CD4-positive, alpha-beta T cell treated with Interleukin-6 for 4 hours (primary cell): ENCODE results near the gene RCHY1.
"Not testable (repeated sequence)": the region's sequence is repeated elsewhere in the genome, so short reads cannot be mapped to it uniquely, and the experiment has no call there.

Experiments
- DNase-seq: peaks from one replicate; pipeline ENCODE4 v3.0.0-alpha.2; 2020; ENCODE audit warnings: mixed read lengths

RCHY1 gene

GRCh38 chr4:75514131-75514948 is at the start of gene RCHY1, which contains the start of gene THAP6:
RCHY1 (minus strand) TSS chr4:75514403; CDS start chr4:75514286, 117 bp downstream.
THAP6 (plus strand) TSS chr4:75514473; CDS start chr4:75515453, 980 bp downstream.
- DNase-seq = peak; percentile 89

DNA sequence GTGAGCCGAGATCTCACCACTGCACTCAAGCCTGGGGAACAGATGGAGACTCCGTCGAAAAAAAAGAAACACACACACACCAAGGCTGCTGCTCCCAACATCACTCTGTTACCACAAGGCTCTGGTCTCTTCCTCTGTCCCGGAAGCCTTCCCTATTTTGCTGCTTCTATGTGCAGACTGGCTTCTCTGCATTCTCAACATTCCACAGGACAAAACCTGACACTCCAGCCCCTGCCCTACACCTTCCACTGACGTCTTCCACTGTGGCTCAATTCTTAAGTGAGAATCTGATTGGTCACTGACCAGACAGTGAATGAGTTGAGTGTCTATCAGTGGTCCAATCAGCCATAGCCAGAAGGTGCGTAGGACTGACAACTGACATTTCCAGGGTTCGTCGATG is 47.6 kb upstream of the RCHY1 start:
- no peak for DNase-seq

DNA sequence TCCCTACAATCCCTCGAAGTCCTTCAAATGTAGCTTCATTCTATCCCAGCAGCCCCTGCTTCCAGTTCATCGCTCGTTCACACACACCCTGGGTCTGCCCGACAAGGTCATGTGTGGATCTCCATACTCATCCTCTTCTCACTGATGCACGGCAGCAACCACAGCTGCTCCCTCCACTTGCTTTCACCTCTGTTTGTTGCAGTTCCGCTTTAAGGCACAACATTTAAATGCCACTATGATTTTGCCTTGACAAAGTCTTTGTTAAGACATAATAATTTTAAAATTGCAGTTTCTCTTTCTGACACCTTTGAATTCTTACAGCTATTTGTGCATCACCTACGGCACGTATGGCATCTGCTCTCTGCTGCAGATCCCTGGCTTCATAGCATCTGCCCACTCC is 43.5 kb upstream of the RCHY1 start:
- no peak for DNase-seq

- peak; percentile 15 for DNase-seq
Measured at GRCh38 chr4:75555294-75556164, 41.3 kb upstream of the RCHY1 start, which contains the start of gene ODAPH. ODAPH (plus strand) TSS chr4:75556066; CDS start chr4:75556083, 17 bp downstream.

- DNase-seq = no peak
Measured at GRCh38 chr4:75552452-75552851, 38.2 kb upstream of the RCHY1 start.

- no peak for DNase-seq
Measured at GRCh38 chr4:75549019-75549418, 34.8 kb upstream of the RCHY1 start.

DNA sequence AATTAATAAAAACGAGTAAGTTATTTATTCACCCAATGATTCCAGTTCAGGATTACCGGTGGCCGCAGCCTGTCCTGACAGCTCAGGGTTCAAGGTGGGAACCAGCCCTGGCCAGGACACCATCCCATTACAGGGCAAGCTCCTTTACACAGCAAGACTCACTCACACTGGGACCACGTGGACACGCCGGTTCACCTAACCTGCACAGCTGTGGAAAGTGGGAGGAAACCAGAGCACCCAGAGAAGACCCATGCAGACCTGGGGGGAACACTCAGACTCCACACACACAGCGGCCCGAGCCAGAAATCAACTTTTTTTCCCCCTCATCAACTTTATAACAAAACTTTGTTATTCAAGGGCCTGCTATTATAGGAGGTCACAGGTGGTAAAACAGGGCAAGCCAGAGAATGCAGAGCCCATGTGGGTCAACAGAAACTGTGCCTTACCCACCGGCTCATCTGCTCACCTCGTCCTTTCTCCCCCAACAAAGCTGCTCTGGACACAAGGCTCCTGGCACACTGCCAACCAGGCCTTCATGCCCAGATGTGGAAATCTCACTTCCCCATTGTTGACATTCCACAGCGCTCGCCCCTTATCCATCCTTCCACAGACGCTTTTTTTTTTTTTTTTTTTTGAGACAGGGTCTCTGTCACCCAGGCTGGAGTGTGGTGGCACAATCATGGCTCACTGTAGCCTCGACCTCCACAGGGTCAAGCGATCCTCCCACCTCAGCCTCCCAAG is 33.6 kb upstream of the RCHY1 start:
- no peak for DNase-seq

DNA sequence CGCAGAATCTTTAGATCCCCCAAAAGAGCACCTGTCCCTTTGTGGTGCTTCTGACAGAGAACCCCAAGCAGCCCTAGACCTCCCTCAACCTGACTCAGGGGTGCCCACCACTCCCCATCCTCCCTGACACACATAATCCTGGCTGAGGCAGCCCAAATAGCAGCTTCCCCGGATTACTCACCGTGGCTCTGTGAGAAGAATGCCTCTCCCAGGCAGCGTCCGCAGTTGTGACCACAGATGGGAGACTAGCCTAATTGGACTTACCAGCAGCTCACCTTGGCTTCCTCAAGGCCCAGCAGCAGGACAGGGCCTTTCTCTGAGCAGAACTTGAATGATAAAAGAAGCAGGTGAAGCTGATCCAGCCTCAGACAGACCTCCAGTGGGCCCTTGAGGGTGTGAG is 31.3 kb upstream of the RCHY1 start:
- no peak for DNase-seq

DNA sequence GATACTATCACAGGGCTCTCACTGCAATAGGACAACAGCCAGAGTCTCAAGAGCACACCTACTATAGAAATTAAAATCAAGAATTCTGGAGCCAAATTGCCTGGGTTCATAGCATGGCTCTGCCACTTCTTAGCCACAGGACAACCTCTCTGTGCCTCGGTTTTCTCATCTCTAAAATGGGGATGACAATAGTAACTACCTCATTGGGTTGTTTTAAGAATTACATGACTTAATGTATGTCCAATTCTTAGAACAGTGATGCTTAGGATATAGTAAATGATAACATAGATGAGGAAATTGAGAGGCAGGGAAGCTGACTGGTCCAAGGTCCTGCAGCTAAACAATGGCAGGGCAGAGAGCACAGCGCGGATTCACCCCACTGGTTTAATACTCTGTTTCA is 30.7 kb upstream of the RCHY1 start:
- no peak for DNase-seq

DNA sequence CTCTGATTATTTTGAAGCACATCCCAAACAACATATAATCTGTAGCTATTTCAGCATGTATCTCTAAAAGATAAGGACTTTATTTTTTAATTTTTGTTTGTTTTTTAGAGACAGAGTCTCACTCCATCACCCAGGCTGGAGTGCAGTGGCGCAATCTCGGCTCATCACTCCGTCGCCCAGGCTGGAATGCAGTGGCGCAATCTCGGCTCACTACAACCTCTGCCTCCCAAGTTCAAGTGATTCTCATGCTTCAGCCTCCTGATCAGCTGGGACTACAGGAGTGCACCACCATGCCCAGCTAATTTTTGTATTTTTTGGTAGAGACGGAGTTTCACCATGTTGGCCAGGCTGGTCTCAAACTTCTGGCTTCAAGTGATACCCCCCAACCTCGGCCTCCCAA is 30.0 kb upstream of the RCHY1 start:
- not testable (repeated sequence) for DNase-seq

GRCh38 chr4:75542824-75543223 is 28.6 kb upstream of the RCHY1 start:
- DNase-seq = no peak

DNA sequence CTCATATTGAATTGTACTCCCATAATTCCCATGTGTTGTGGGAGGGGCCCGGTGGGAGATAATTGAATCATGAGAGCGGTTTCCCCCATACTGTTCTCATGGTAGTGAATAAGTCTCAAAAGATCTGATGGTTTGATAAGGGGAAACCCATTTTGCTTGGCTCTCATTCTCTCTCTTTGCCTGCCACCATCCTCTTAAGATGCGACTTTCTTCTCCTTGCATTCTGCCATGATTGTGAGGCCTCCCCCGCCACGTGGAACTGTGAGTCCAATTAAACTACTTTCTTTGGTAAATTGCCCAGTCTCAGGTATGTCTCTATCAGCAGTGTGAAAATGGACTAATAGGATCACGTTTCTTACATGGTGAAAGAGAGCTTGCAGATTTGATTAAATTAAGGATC is 23.1 kb upstream of the RCHY1 start:
- not testable (repeated sequence) for DNase-seq

- DNase-seq = not testable (repeated sequence)
Measured at GRCh38 chr4:75533926-75534325, 19.7 kb upstream of the RCHY1 start.

DNA sequence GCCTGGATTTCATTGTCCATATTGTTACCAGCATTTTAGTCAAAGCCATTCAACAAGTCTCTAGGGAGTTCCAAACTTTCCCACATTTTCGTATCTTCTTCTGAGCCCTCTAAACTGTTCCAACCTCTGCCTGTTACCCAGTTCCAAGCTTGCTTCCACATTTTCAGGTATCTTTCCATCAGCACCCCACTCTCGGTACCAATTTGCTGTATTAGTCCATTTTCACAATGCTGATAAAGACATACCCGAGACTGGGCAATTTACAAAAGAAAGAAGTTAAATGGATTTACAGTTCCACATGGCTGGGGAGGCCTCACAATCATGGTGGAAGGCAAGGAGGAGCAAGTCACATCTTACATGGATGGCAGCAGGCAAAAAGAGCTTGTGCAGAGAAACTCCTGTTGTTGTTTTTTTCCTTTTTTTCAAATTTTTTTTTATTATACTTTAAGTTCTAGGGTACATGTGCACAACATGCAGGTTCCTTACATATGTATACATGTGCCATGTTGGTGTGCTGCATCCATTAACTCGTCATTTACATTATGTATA is 19.2 kb upstream of the RCHY1 start:
- DNase-seq = not testable (repeated sequence)

DNA sequence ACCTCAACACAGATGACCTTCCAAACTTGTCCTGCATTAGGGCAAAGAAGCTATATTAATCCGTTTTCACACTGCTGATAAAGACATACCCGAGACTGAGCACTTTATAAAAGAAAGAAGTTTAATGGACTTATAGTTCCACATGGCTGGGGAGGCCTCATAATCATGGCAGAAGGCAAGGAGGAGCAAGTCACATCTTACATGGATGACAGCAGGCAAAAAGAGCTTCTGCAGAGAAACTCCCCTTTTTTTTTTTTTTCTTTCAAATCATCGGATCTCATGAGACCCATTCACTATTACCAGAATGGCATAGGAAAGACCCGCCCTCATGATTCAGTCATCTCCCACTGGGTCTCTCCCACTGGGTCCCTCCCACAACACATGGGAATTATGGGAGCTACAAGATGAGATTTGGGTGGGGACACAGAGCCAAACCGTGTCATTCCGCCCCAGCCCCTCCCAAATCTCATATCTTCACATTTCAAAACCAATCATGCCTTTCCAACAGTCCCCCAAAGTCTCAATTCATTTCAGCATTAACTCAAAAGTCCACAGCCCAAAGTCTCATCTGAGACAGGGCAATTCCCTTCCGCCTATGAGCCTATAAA is 17.4 kb upstream of the RCHY1 start:
- not testable (repeated sequence) for DNase-seq

DNA sequence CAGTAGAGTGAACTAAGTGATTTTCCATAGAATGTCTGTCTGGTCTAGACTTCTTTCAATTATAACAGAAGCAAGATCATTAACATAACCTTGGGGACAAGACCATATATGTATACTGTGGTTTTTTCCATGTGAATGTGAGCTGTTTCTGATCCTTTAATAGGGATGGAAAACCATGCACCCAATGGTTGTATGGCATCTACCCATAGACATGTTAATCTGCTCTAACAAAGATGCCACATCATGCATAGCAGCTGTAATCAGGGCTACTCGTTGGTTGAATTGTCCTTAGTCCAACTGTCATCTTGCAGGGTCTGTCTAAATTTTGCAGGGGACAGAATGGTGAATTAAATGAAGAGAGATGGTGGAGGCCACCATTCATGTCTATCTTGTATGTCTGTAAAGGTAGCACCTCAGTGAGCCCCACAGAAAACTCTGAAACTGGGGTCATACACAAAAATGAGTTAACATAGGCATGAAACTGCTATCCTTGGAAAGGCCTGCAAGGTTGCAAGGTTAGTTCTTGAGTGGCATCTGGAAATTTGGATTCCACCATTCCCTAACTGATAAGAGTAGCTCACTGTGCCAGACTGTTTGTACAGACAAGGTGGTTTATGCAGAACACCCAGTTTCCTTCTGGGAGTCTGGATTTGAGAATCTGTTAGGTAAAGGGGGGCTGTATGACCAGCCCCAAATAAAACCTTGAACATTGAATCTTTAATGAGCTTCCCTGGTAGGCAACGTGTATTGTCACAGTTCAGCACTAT is 16.5 kb upstream of the RCHY1 start:
- DNase-seq = no peak

DNA sequence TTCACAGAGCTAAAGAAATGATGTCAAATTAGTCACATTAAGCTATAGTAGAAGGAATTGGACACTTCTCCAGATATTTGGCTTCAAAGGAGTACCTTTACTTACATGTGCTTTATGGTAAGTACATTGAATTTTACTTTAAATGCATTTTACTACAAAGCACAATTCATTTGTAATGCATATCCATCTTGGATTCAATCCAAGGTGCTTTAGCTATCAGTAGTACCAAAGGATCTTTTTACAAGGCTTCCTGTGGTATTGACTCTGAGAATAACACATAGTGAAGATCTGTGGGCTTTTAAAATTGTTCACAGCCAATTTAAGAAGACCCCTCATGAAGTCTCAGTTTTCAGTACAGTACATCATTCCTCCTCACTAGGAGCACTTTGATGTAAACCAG is 13.3 kb upstream of the RCHY1 start:
- DNase-seq = no peak

GRCh38 chr4:75525910-75526309 is 11.7 kb upstream of the RCHY1 start:
- no peak for DNase-seq

- DNase-seq = no peak
Measured at GRCh38 chr4:75525086-75525485, 10.9 kb upstream of the RCHY1 start.

- not testable (repeated sequence) for DNase-seq
Measured at GRCh38 chr4:75519452-75519851, 5.2 kb upstream of the RCHY1 start.

DNA sequence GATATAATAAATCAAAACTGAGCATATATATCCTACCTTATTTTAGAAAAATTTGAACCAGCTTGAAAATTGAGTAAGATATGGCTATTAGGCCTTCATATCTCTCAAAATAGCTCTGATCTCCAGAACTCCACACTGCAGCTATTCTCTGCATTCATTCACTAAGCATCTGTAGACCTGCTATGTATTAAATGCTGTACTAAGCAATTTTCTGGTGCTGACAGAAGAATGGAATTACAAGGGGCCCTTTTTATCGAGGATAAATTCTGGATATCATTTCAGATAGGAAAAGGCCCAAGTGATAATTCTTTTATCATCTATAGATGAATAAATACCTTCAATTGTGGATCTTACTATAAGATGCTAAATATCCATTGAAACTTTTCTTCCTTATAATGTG is 1.9 kb upstream of the RCHY1 start:
- no peak for DNase-seq
